Mononuclear cell (primary cell): ENCODE measurements around the gene CDHR2. TPM values are rescaled to one million over a fixed set of nuclear protein-coding genes. Genes with fewer than 3 reads are reported as not detected.
"Not testable (repeated sequence)": the region's sequence is repeated elsewhere in the genome, so short reads cannot be mapped to it uniquely, and the experiment has no call there.

Source experiments
- H3K27me3 ChIP-seq: 2 replicates; pipeline ENCODE4 v1.6.0; 2011; ENCODE audit warnings: low read length, control low read depth; ENCODE audit not compliant: insufficient read depth
- H3K4me1 ChIP-seq: 2 replicates; pipeline ENCODE4 v1.5.1; 2011; ENCODE audit warnings: mild to moderate bottlenecking, low read length, control low read depth; ENCODE audit not compliant: insufficient read depth
- H3K4me3 ChIP-seq: 2 replicates; pipeline ENCODE4 v1.5.1; 2011; ENCODE audit warnings: mild to moderate bottlenecking, low read length, moderate library complexity
- H3K9me3 ChIP-seq: 2 replicates; pipeline ENCODE4 v1.5.1; 2011; ENCODE audit warnings: low read depth, mild to moderate bottlenecking, control low read depth, low read length
- total RNA-seq: library from RNA; depleted of rRNA; stranded (reverse); fragments of >200 nt; gene quantifications from one replicate; pipeline ENCODE4 v1.2.3, GENCODE V29; 2012

The CDHR2 gene
- total RNA-seq, 1 donor, result 0.10 TPM

DNA sequence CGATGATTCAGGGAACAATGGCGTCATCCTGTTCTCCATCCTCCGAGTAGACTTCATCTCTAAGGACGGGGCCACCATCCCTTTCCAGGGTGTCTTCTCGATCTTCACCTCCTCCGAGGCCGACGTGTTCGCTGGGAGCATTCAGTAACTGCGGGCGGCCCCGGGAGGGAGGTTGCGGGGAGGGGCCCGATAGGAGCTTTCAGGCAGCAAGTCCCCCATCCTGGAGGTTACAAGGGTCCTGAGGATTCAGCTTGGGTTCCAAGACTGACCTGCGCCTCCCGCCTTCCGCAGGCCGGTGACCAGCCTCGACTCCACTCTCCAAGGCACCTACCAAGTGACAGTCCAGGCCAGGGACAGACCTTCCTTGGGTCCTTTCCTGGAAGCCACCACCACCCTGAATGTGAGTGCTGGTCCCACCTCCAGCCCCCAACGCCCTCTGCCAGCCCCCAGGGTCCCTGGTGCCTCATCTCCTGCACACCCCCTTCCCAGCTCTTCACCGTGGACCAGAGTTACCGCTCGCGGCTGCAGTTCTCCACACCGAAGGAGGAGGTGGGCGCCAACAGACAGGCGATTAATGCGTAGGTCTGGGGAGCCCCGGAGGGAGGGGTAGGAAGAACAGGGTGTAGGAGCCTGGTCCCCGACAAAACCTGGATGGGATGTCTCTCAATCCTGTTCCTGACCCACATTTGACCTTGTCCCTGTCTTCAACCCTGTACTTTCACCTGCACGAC, 40.1 kb downstream of the CDHR2 start:
- Histone ChIP-seq H3K9me3 (no peaks in the 10 kb centered on the region), H3K4me3 (no peak overlapping the region), H3K4me1 (no peaks in the 10 kb centered on the region)

DNA sequence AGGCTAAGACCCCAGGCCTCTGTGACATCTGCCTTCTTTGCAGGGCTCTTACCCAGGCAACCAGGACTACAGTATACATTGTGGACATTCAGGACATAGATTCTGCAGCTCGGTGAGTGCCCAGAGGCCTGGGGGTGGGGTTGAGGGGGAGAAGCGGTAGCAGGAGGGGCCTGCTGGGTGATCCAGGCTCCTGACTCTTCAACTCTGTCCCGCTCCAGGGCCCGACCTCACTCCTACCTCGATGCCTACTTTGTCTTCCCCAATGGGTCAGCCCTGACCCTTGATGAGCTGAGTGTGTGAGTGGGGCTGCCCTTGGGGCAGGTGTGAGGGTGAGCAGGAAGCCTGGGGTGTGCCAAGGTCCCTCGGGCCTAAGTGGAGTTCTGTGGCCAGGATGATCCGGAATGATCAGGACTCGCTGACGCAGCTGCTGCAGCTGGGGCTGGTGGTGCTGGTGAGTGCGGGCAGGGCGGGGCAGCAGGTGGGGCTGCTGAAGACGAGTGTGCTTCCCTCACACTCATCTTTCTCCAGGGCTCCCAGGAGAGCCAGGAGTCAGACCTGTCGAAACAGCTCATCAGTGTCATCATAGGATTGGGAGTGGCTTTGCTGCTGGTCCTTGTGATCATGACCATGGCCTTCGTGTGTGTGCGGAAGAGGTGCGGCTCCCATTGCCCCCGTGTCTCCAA, 41.0 kb downstream of the CDHR2 start:
- Histone ChIP-seq H3K4me1 (no peaks in the 10 kb centered on the region), H3K27me3 (no peaks in the 10 kb centered on the region), H3K9me3 (no peaks in the 10 kb centered on the region), H3K4me3 (no peak overlapping the region)

More for the DNA sequence above, 40.1 kb downstream of the CDHR2 start:
- no peaks in the 10 kb centered on the region for H3K27me3 ChIP-seq

DNA sequence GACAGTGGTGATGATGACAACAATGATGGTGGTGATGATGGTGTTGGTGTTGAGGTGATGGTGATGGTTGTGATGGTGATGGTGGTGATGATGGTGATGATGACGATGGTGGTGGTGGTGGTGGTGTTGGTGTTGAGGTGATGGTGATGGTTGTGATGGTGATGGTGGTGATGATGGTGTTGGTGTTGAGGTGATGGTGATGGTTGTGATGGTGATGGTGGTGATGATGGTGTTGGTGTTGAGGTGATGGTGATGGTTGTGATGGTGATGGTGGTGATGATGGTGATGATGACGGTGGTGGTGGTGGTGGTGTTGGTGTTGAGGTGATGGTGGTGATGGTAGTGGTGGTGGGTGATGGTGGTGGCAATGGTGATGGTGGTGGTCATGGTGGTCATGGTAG, 42.5 kb downstream of the CDHR2 start:
- not testable (repeated sequence) for H3K9me3 ChIP-seq, H3K27me3 ChIP-seq, H3K4me1 ChIP-seq, H3K4me3 ChIP-seq

DNA sequence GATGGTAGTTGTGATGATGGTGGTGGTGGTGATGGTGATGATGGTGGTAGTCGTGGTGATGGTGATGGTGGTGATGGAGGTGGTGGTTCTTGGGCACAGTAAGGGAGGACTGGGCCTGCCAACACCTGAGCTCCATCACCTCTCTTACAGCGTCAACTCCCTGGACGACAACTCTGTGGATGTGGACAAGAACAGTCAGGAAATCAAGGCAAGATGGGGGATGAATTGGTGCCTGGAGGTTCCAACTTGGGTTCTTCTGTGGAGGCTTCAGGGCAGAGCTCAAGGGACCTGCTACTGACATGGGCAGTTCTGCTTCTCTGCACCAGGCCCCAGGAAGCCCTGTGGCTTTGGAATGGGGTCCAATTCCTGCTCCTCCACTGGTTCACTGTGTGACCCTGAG, 43.4 kb downstream of the CDHR2 start:
- Histone ChIP-seq H3K27me3 (peaks cover 8% of the 10 kb centered on the region), H3K4me1 (peaks cover 4% of the 10 kb centered on the region), H3K9me3 (no peaks in the 10 kb centered on the region), H3K4me3 (no peak overlapping the region)

DNA sequence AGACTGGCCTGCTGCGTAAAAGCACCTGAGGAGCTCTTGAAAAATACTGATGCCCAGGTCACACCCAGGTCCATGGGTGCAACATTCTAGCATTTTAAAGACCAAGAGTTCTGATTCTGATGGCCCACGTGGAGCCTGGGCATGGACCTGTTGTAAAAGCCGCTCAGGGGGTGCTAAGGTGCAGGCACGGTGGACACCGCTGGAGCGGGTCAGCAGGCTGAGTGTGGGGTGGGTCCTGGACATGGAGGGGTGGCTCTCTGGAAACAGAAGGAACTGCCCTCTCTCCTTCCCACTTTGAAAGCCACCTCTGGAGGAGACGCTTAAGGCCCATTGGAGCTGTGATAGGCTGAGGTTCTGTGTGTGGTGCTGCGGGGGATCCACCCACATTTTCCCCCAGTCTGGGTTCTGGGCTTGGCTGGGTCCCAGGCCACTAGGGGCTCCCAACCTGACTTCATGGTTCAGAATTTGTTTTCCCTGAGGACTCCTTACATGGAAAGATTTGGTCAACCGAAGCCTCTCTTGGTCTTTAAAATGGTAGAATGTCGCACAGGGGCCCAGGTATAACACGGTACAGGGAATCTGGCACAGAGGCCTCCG, 44.2 kb downstream of the CDHR2 start:
- H3K27me3 ChIP-seq, result peaks cover 10% of the 10 kb centered on the region
- H3K9me3 ChIP-seq, result no peaks in the 10 kb centered on the region
- H3K4me3 ChIP-seq, result no peak overlapping the region
- H3K4me1 ChIP-seq, result peaks cover 4% of the 10 kb centered on the region

DNA sequence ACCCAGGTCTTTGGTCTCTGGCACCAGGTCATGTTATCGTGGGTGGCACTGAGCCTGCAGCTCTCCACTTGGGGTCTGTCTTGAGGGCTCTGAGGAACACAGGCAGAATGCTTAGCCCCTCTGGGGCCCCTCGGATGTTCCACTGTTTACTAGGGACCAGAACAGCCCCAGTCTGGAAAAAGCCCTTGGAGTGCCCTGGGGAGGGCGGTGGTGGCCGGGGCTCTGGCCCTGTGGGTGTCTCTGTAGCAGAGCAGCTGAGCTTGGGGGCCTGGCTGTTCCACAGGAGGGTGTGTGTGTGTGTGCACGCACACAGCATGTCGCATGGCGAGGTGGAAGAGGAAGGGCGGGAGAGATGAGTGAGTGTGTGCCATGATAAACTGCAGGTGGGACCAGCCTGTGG, 45.4 kb downstream of the CDHR2 start:
- Histone ChIP-seq H3K4me3 (no peak overlapping the region), H3K27me3 (peaks cover 10% of the 10 kb centered on the region), H3K9me3 (no peaks in the 10 kb centered on the region), H3K4me1 (peaks cover 4% of the 10 kb centered on the region)

DNA sequence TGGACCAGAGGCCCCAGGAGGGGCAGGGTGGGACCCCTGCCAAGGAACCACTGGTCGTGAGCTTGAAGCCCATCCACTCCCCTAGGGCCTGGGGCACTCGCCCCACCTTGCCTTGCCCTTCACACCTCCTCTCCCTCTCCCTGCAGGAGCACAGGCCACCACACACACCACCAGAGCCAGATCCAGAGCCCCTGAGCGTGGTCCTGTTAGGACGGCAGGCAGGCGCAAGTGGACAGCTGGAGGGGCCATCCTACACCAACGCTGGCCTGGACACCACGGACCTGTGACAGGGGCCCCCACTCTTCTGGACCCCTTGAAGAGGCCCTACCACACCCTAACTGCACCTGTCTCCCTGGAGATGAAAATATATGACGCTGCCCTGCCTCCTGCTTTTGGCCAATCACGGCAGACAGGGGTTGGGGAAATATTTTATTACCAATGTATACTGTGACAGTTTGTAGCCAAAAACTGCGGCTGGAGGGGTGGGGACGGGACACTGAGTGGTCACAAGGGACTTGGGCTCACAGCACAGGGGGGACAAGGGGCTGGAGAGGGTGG, 46.3 kb downstream of the CDHR2 start:
- H3K27me3 ChIP-seq, result peaks cover 10% of the 10 kb centered on the region
- peaks cover 4% of the 10 kb centered on the region for H3K4me1 ChIP-seq
- H3K9me3 ChIP-seq, result no peaks in the 10 kb centered on the region

DNA sequence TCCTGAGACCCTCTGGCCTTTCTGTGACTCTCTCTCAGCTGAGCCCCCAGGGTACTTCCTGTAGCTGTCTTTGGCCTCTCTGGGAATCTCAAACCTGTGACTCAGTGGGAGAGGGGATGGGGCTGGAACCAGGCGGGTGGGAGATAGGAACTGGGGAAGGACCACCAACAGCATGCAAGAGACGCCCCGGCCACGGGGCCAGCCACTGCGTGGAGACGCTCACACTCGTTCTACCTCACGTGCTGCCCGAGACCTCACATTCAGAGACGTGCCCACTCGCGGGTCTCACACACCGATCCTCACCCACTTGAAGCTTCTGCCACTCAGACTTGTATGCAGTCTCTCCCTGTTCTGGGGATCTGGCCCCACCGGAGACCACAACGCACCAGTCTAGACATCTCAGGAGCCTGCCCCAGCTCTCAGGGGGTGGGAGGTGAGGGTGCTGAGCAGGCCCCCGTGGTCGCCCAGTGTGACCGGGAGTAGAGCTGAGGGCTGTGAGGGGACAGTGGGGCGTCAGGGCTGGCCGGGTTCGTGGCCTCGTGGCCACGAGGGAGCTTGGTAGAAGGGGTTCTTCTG, 47.0 kb downstream of the CDHR2 start:
- Histone ChIP-seq H3K9me3 (no peaks in the 10 kb centered on the region), H3K27me3 (peaks cover 10% of the 10 kb centered on the region), H3K4me1 (peaks cover 4% of the 10 kb centered on the region), H3K4me3 (no peak overlapping the region)

More for the DNA sequence above, 46.3 kb downstream of the CDHR2 start:
- no peak overlapping the region for H3K4me3 ChIP-seq

DNA sequence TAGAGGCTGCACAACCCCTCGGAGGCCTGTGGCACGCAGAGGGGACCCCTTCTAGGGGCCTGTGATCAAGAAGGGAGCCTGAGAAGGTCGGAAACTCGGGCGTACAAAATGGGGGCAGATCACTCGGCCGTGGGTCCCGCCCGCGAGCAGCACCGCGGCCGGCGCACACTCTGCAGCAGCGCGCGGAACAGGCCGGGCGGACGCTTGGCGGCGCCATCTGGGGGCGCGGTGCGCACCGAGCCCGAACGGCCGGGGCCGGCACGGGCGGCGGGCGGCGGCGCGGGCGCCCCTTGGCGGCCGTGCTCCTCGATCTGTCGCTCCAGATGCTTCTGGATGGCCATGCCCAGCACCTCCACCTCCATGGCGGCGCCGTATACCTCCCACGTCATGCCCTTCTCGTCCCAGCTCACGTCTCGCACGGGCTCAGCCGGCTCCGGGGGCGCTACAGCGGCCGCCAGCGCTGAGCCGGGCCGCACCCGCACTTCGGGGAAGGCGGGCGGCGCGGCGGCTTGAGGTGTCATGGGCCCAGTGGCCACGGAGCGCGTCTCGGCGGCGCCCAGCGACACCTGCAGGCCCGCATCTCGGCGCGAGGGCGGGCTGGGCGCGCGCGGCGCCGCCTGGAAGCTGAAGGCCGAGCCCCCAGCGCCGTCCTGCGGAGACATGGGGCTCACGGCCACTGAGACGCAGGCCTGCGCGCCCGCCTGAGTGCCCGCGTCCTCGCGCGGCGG, 47.7 kb downstream of the CDHR2 start:
- Histone ChIP-seq H3K27me3 (peaks cover 10% of the 10 kb centered on the region), H3K9me3 (no peaks in the 10 kb centered on the region), H3K4me1 (peaks cover 4% of the 10 kb centered on the region), H3K4me3 (no peak overlapping the region)

DNA sequence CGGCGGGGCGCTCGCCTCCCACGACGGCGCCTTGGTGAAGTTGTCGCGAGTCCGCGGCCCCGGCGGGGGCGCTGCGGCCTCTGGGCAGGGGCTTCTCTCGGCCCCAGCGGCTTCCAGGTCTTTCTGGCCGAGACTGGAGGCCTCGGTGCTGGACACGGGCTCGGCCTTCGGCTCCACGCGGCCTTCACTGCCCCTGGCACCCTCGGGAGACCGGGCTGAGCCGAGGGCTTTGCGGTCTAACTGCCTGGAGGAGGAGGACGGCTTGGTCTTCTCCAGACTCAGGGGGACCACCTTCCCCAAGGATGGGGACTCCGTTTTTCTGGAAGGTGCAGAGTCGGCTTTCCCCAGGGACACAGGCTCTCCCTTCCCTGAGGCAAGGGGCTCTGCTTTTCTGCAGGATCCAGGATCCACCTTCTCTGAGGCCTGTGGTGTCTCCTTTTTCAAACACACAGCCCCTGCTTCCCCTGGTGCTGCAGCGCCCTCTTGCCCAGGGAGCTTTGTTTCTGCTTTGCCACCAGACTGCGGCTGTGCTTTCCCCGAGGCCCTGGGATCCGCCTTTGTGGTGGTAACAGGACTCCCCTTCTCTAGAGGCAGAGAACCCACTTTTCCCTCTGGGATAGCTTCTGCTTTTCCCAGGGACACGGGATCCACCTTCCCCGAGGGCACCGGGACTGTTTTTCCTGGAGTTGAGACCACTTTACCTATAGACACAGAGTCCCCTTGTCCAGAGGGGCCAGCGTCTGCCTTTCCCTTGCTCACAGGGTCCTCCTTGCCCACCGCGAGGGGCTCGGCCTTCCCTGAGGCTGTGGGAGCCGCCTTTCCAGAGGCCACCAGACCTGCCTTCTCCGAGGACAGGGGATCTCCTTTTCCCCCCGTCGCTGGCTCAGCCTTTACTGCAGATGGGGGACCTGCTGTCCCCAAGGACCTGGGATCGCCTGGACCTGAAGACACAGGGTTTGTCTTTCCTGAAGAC, 48.6 kb downstream of the CDHR2 start:
- H3K27me3 ChIP-seq, result peaks cover 10% of the 10 kb centered on the region
- H3K4me1 ChIP-seq, result peaks cover 4% of the 10 kb centered on the region
- H3K4me3 ChIP-seq, result no peak overlapping the region
- H3K9me3 ChIP-seq, result no peaks in the 10 kb centered on the region

DNA sequence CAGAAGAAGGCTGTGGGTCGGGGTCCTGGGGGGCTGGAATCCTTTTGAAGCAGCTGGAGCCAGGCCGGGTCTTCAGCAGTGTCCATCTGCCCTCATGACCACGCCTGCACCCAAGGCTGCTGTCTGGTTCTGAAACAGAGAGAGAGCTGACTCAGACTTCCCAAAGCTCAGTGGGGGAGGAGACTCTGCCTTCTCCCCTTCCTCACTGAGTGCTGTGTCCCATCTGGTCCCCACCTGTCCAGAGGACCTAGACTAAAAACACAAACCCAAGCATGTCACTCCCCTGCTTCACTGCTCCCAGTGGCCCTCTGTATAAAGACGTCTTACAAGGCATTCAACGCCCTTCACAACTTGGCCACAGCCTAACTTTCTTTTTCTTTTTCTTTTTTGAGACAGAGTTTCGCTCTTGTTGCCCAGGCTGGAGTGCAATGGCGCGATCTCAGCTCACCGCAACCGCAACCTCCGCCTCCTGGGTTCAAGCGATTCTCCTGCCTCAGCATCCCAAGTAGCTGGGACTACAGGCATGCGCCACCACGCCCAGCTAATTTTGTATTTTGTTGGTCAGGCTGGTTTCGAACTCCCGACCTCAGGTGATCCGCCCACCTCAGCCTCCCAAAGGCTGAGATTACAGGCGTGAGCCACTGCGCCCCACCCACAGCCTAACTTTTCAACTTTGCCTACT, 50.7 kb downstream of the CDHR2 start:
- H3K9me3 ChIP-seq, H3K4me3 ChIP-seq, H3K4me1 ChIP-seq: not testable (repeated sequence)
- peaks cover 10% of the 10 kb centered on the region for H3K27me3 ChIP-seq

DNA sequence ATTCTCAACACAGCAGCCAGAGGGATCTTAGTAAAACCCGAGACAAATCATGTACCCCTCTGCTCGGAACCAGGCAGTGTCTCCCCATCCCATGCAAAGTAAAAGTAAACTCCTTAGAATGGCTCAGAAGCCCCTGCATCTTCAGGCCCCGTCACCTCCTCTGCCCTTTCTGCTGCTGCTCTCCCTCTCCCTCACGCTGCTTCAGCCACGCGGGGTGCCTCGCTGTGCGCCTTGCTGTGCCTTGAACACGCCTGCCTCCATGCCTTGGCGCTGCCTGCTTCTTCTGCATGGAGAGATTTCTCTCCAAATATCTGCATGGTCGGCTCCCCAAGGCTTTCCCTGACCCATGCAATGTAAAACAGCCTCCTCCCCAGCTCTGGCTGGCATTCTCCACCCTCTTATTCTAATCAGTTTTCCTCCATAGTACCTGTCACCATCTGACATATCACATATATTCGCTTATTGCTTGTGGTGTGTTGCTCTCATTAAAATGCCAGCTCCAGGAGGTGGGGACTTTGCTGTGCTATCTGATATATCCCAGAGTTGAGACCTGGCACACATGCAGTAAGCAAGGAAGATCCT, 52.9 kb downstream of the CDHR2 start:
- H3K9me3 ChIP-seq, result no peaks in the 10 kb centered on the region
- no peaks in the 10 kb centered on the region for H3K4me1 ChIP-seq
- no peak overlapping the region for H3K4me3 ChIP-seq
- peaks cover 4% of the 10 kb centered on the region for H3K27me3 ChIP-seq

DNA sequence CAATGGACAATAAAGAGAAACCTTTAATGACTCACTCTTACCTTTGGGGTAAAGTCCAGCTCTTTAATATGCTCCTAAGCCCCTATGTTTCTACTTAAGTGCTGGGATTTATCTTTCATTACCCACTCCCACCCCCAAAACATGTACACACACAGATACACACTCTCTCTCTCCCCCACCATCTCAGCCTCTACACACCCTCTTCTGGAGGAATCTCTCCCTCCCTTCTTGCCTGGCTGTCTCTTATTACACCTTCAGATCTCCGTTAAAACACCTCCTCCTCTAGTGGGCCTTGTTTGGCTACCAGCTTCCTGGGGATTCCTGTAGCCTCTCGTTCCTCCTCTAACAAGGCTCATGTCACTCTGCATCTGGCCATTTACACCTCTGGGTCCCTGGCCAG, 53.9 kb downstream of the CDHR2 start:
- H3K9me3 ChIP-seq, result no peaks in the 10 kb centered on the region
- no peaks in the 10 kb centered on the region for H3K27me3 ChIP-seq
- H3K4me3 ChIP-seq, result no peak overlapping the region
- no peaks in the 10 kb centered on the region for H3K4me1 ChIP-seq
